HepG2 (cell line): Measurements from ENCODE around the gene AXIN2. TPM values are rescaled to one million over a fixed set of nuclear protein-coding genes. Genes with fewer than 3 reads are reported as not detected.
A peak's percentile ranks its signal among the peaks of the same experiment; 100 is the strongest.

Experiments
- AHDC1 ChIP-seq: sonication (generic); formaldehyde crosslinking; IDR thresholded peaks from 2 replicates; pipeline ENCODE4 v1.5.1; 2020; ENCODE audit warnings: mild to moderate bottlenecking, missing genetic modification reagents, borderline replicate concordance
- CENPX ChIP-seq: sonication (generic); formaldehyde crosslinking; IDR thresholded peaks from 2 replicates; pipeline ENCODE4 v1.9.0; 2021; ENCODE audit warnings: mild to moderate bottlenecking, missing genetic modification reagents, moderate library complexity
- FOSL1 ChIP-seq: sonication (generic); formaldehyde crosslinking; IDR thresholded peaks from 2 replicates; pipeline ENCODE4 v1.9.0; 2021; ENCODE audit warnings: missing genetic modification reagents, borderline replicate concordance
- FOXA3 ChIP-seq: IDR thresholded peaks from 2 replicates; pipeline ENCODE4 v1.6.1; 2016; ENCODE audit warnings: missing genetic modification reagents, missing compliant biosample characterization
- HBP1 ChIP-seq: IDR thresholded peaks from 2 replicates; pipeline ENCODE4 v1.6.1; 2016; ENCODE audit warnings: low read depth, control low read depth
- HHEX ChIP-seq: IDR thresholded peaks from 2 replicates; pipeline ENCODE4 v1.6.1; 2016; ENCODE audit warnings: control low read depth
- KLF13 ChIP-seq: sonication (generic); formaldehyde crosslinking; IDR thresholded peaks from 2 replicates; pipeline ENCODE4 v1.4.0; 2020; ENCODE audit warnings: mild to moderate bottlenecking, missing genetic modification reagents
- MEIS1 ChIP-seq: sonication (generic); formaldehyde crosslinking; IDR thresholded peaks from 2 replicates; pipeline ENCODE4 v1.9.0; 2021; ENCODE audit warnings: mild to moderate bottlenecking, missing genetic modification reagents, moderate library complexity, borderline replicate concordance
- SIX4 ChIP-seq: sonication (generic); formaldehyde crosslinking; IDR thresholded peaks from 2 replicates; pipeline ENCODE4 v1.4.0; 2020; ENCODE audit warnings: missing genetic modification reagents
- TEAD3 ChIP-seq: optimal IDR thresholded peaks from 2 replicates; pipeline ENCODE3; 2016; ENCODE audit warnings: borderline replicate concordance
- TRAFD1 ChIP-seq: sonication (generic); formaldehyde crosslinking; IDR thresholded peaks from 2 replicates; pipeline ENCODE4 v1.5.1; 2020; ENCODE audit warnings: missing genetic modification reagents, mild to moderate bottlenecking, borderline replicate concordance
- ZNF430 ChIP-seq: sonication (generic); formaldehyde crosslinking; IDR thresholded peaks from 2 replicates; pipeline ENCODE4 v1.9.0; 2021; ENCODE audit warnings: mild to moderate bottlenecking, missing genetic modification reagents
- ZNF788 ChIP-seq: sonication (generic); formaldehyde crosslinking; IDR thresholded peaks from 2 replicates; pipeline ENCODE4 v1.5.0; 2020; ENCODE audit warnings: mild to moderate bottlenecking, missing genetic modification reagents, borderline replicate concordance
- ZZZ3 ChIP-seq: sonication (generic); formaldehyde crosslinking; IDR thresholded peaks from 2 replicates; pipeline ENCODE4 v1.4.0; 2020; ENCODE audit warnings: missing genetic modification reagents, mild to moderate bottlenecking, borderline replicate concordance
- polyA plus RNA-seq, 8 experiments: library from polyadenylated mRNA; depleted of rRNA in 3 of 8; stranded (reverse) in 7 of 8; unstranded in 1 of 8; fragments of >200 nt; fragmentation: Illumina TruSeq in 4 of 8; extraction: Trizol in 4 of 8; gene quantifications; 2 replicates each; pipeline versions ENCODE4 v1.2.1 to v1.2.3, GENCODE V29; 2011 to 2016; ENCODE audit warnings: low read depth in 4 of 8, missing spikeins in 1 of 8, mixed read lengths in 1 of 8; ENCODE audit not compliant: insufficient read depth in 1 of 8
- total RNA-seq, 5 experiments: library from RNA; depleted of rRNA; stranded (reverse); fragments of >200 nt; fragmentation: Illumina TruSeq; extraction: Trizol; gene quantifications; 2 replicates each; pipeline ENCODE4 v1.2.3, GENCODE V29; 2016; ENCODE audit warnings: low read depth in 1 of 5
- TF ChIP-seq, protein P1 (sequence below): sonication (generic); formaldehyde crosslinking; IDR thresholded peaks from 2 replicates; pipeline ENCODE4 v1.8.0; 2022; ENCODE audit warnings: mild to moderate bottlenecking, missing genetic modification reagents

The AXIN2 gene
- total and polyA plus RNA-seq, 2 of the 13 experiments (the other 11 are each of a cell fraction or from before 2014, with no cell fraction given), result 58.6 to 63.4 TPM

DNA sequence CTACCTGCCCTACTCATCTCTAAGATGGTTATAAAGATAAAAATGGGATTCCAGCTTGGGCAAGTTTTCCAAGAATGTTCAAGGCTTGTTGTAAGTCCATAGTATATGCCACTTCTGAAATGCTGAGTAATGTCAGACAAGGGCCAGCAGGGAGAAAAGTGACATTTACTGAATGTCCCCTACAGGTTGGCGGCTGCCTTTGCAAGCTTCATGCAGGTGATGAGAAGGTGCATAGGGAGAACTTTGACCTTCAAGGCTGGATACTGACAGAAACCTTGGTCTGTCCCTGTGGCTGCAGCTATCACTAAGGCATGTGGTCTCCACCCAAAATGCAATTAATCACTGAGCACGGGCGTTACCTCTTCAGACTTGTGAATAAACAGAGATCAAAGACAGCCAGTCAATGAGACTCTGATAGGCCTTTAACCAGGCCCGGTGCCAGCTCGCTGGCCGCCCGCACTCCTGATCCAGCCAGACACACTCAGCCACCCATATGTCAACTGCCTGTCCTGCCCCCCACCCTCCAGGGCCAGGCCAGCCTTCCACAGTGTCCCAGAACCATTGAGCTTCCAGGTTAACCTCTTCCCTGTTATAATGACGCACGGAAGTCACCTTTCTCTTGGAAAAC, 26.8 kb upstream of the AXIN2 start (continued):
- TF ChIP-seq AHDC1 (CRISPR knock-in tag) (0 out of 2 replicates have a peak, but pooled peaks have one; percentile 39), HHEX (peak; percentile 50; the same call in 1 of the 2 replicates), FOXA3 (CRISPR knock-in tag) (peak; percentile 67), ZZZ3 (CRISPR knock-in tag) (no peak), TEAD3 (peak; percentile 25), TRAFD1 (CRISPR knock-in tag) (no peak), FOSL1 (CRISPR knock-in tag) (no peak; the same call in 1 of the 2 replicates), CENPX (CRISPR knock-in tag) (no peak), ZNF430 (CRISPR knock-in tag) (no peak), MEIS1 (CRISPR knock-in tag) (0 out of 2 replicates have a peak, but pooled peaks have one; percentile 19), ZNF788 (CRISPR knock-in tag) (peak; percentile 72; the same call in 1 of the 2 replicates), HBP1 (no peak), SIX4 (CRISPR knock-in tag) (peak; percentile 41; the same call in 1 of the 2 replicates), KLF13 (CRISPR knock-in tag) (no peak)
- TF ChIP-seq, protein P1, sequence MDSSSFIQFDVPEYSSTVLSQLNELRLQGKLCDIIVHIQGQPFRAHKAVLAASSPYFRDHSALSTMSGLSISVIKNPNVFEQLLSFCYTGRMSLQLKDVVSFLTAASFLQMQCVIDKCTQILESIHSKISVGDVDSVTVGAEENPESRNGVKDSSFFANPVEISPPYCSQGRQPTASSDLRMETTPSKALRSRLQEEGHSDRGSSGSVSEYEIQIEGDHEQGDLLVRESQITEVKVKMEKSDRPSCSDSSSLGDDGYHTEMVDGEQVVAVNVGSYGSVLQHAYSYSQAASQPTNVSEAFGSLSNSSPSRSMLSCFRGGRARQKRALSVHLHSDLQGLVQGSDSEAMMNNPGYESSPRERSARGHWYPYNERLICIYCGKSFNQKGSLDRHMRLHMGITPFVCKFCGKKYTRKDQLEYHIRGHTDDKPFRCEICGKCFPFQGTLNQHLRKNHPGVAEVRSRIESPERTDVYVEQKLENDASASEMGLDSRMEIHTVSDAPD (CRISPR knock-in tag), result 0 out of 2 replicates have a peak, but pooled peaks have one; percentile 24
